Adipocyte (in vitro differentiated cells): ENCODE data around the gene MZB1.
A peak's percentile ranks its signal among the peaks of the same experiment; 100 is the strongest.
"Not testable (repeated sequence)": the region's sequence is repeated elsewhere in the genome, so short reads cannot be mapped to it uniquely, and the experiment has no call there.

ENCODE experiments used
- DNase-seq: peaks from one replicate; pipeline ENCODE4 v3.0.0-alpha.2; 2015; ENCODE audit warnings: low read depth
- H3K27me3 ChIP-seq: replicated peaks from 2 replicates; pipeline ENCODE4 v1.7.0; 2013; ENCODE audit warnings: mild to moderate bottlenecking, low read length, moderate library complexity; ENCODE audit not compliant: control insufficient read depth, insufficient read depth
- H3K36me3 ChIP-seq: 2 replicates; pipeline ENCODE4 v1.7.0; 2013; ENCODE audit warnings: low read length, mild to moderate bottlenecking, moderate library complexity; ENCODE audit not compliant: control insufficient read depth, insufficient read depth, severe bottlenecking
- H3K4me1 ChIP-seq: 2 replicates; pipeline ENCODE4 v1.7.0; 2013; ENCODE audit warnings: mild to moderate bottlenecking, low read length, moderate library complexity; ENCODE audit not compliant: control insufficient read depth, insufficient read depth
- H3K4me3 ChIP-seq: 2 replicates; pipeline ENCODE4 v1.7.0; 2013; ENCODE audit warnings: mild to moderate bottlenecking, low read length, moderate library complexity
- H3K9ac ChIP-seq: 2 replicates; pipeline ENCODE4 v1.7.0; 2013; ENCODE audit warnings: mild to moderate bottlenecking, low read length, moderate library complexity
- H3K9me3 ChIP-seq: 2 replicates; pipeline ENCODE4 v1.7.0; 2013; ENCODE audit warnings: mild to moderate bottlenecking, low read length, moderate library complexity; ENCODE audit not compliant: control insufficient read depth

The MZB1 gene

DNA sequence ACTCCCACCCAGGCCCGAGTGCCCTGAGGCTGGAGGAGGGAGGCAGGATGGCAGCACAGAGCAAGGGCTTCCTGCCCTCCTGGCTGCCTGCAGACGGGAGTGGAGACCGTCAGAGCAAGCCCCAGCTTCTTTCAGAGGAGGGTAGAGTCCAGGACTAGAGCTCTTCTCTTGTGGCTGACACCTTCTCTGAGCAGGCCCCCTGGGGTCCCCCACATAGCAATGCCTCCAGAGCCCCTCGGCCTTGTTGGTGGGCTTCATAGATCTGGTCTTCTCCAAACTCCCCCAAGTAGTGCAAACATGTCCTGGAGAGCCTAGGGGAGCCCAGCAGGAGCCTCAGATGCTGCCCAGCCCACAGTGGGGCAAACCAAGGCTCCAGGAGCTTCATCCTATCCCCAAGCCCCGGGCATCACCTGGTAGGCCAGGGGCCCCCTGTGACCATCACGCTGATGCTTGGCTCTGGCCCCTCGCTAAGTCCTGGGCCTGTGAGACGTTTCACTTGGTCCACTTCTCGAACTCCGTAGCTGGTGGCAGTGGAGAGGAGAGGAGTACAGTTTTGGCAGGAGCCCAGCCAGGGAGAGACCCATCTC is 2.0 kb downstream of the MZB1 start:
- Histone ChIP-seq H3K4me3 (no peak overlapping the region), H3K9me3 (no peaks in the 10 kb centered on the region), H3K36me3 (no peaks in the 10 kb centered on the region), H3K4me1 (peaks cover 37% of the 10 kb centered on the region), H3K9ac (no peak overlapping the region), H3K27me3 (no peaks in the 10 kb centered on the region)
- DNase-seq: no peak

DNA sequence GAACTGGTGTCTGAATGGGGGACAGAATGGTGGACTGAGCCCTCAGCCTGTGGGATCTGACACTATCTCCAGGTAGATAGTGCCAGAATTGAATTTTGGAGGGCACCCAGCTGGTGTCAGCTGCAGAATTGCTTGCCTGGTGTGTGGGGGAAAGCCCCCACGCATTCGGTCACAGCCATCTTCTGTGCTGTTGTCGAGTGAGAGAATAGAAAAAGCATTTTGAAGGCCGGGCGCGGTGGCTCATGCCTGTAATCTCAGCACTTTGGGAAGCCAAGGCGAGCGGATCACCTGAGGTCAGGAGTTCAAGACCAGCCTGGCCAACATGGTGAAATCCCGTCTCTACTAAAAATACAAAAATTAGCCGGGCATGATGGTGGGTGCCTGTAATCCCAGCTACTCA is 2.8 kb downstream of the MZB1 start:
- not testable (repeated sequence) for DNase-seq, H3K9me3 ChIP-seq, H3K36me3 ChIP-seq, H3K9ac ChIP-seq, H3K27me3 ChIP-seq, H3K4me3 ChIP-seq
- peaks cover 39% of the 10 kb centered on the region for H3K4me1 ChIP-seq

DNA sequence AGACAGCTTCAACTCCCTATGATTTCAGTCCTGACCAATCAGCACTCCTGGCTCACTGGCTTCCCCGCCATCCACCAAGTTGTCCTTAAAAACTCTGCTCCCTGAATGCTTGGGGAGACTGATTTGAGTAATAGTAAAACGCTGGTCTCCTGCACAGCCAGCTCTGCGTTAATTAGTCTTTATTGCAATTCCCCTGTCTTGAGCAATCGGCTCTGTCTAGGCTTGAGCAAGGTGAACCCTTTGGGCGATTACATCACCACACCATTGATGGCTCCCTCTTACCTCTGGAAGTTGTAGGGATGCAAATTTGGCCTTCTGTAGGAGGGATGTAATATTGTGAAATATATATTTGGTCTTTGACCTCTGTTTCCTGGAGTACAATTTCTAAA is 3.7 kb downstream of the MZB1 start:
- DNase-seq: no peak
- Histone ChIP-seq H3K4me1 (peaks cover 33% of the 10 kb centered on the region), H3K36me3 (no peaks in the 10 kb centered on the region)

GRCh38 chr5:139385061-139386049 is 4.4 kb downstream of the MZB1 start:
- Histone ChIP-seq H3K9me3 (no peaks in the 10 kb centered on the region), H3K36me3 (no peaks in the 10 kb centered on the region), H3K4me3 (peak overlapping the region; percentile 59), H3K27me3 (no peaks in the 10 kb centered on the region), H3K9ac (peak overlapping the region; percentile 58), H3K4me1 (peaks cover 32% of the 10 kb centered on the region)
- DNase-seq: peak; percentile 43

More for the DNA sequence above, 3.7 kb downstream of the MZB1 start:
- Histone ChIP-seq H3K9me3 (no peaks in the 10 kb centered on the region), H3K9ac (no peak overlapping the region), H3K27me3 (no peaks in the 10 kb centered on the region), H3K4me3 (no peak overlapping the region)

GRCh38 chr5:139384591-139385051 is 5.1 kb downstream of the MZB1 start:
- H3K9me3 ChIP-seq: no peaks in the 10 kb centered on the region
- peak overlapping the region; percentile 58 for H3K9ac ChIP-seq
- H3K4me3 ChIP-seq: peak overlapping the region; percentile 59
- H3K4me1 ChIP-seq: peaks cover 32% of the 10 kb centered on the region
- H3K27me3 ChIP-seq: no peaks in the 10 kb centered on the region
- no peaks in the 10 kb centered on the region for H3K36me3 ChIP-seq
- DNase-seq: no peak

DNA sequence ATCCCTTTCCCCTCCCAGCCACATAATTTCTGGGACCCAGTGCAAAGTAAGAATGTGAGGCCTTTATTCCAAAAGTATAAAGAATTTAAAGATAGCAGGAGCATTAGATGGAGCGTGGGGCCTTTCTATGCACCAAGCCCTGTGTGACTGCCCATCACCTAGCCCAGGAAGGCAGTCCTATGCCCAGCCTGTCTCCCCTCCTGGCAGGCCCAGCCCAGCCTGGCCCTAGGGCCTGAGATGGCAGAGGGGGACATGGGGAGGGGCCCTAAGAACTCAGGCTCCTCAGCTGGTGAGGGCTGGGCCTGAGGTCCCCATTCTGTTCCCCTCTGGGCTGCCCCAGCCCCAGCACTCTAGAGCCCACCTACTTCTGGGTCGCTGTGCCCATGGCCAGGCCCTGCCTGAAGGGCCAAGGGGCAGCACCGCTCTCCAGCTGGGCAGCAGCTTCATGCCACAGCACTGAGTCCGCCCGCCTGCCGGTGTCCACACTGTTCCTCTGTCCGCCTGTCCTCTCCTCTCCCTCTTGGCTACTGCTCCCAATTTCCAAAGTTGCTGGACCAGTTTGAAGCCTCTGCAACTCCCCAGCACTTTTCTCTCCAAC is 5.6 kb downstream of the MZB1 start:
- Histone ChIP-seq H3K36me3 (no peaks in the 10 kb centered on the region), H3K9me3 (no peaks in the 10 kb centered on the region), H3K4me3 (no peak overlapping the region), H3K4me1 (peaks cover 32% of the 10 kb centered on the region), H3K9ac (no peak overlapping the region), H3K27me3 (no peaks in the 10 kb centered on the region)
- DNase-seq: no peak

- no peak within 1 kb of the TSS for H3K9ac ChIP-seq
- no peaks in the 10 kb centered on the region for H3K9me3 ChIP-seq
- no peaks in the 10 kb centered on the region for H3K27me3 ChIP-seq
- H3K4me3 ChIP-seq: no peak within 1 kb of the TSS
- H3K4me1 ChIP-seq: peaks cover 32% of the 10 kb centered on the region
- peak; percentile 83 for DNase-seq
- H3K36me3 ChIP-seq: no peaks in the 10 kb centered on the region
These were observed 6.3 kb downstream of the MZB1 start, which contains the start of gene SLC23A1 for GRCh38 chr5:139383275-139383992. Gene SLC23A1 (minus strand): TSS chr5:139383297. CDS start chr5:139383253, 44 bp downstream.

- H3K27me3 ChIP-seq: no peaks in the 10 kb centered on the region
- no peak overlapping the region for H3K4me3 ChIP-seq
- H3K4me1 ChIP-seq: peaks cover 32% of the 10 kb centered on the region
- no peaks in the 10 kb centered on the region for H3K36me3 ChIP-seq
- no peak overlapping the region for H3K9ac ChIP-seq
- no peaks in the 10 kb centered on the region for H3K9me3 ChIP-seq
- DNase-seq: no peak
These were observed 6.9 kb downstream of the MZB1 start for GRCh38 chr5:139382807-139383206.

DNA sequence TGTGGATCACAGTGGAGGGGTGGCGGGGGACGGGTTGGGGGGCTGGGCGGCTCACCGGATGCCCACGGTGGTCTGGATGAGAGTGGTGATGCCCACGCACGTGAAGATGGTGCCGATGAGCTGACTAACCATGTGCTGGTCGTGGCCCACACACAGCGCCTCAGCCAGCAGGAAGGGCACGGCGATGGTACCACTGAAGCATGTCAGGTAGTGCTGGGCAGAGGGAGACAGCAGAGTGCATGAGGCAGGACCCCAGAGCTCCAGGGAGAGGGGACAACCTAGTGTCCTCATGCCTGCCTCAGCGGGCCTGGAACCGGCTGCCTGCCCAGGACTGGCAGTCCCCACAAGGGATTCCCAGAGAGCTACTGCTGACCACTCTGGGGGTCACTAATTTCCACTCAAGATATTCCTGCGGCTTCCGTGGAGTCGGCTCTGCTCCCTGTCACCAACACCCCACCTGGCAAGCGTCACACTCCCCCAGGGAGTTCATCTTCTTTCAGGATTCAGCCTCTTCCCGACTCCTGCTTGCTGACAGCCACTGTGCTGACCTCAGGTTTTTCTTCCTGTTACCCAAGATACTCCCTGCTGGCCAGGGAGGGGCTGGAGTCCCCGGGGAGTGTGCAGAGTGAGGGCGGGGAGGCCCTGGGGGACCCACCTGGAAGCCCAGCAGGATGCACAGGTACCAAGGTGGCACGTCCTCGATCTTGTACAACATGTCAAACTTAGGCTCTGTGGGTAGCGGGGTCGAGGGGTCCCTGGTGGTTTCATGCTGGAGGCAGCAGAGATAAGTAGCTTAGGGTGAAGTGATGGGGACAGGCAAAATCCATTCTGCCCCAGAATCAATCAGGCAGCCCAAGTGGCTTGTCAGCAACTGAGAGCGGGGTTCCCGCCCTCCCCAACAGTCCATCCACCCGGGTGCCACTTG is 7.6 kb downstream of the MZB1 start:
- Histone ChIP-seq H3K4me1 (peaks cover 32% of the 10 kb centered on the region), H3K27me3 (no peaks in the 10 kb centered on the region), H3K36me3 (no peaks in the 10 kb centered on the region), H3K4me3 (no peak overlapping the region), H3K9ac (no peak overlapping the region), H3K9me3 (no peaks in the 10 kb centered on the region)
- DNase-seq: no peak
